K562 (cell line): Measurements from ENCODE around the gene SLC3A2. TPM values are rescaled to one million over a fixed set of nuclear protein-coding genes. Genes with fewer than 3 reads are reported as not detected.
A peak's percentile ranks its signal among the peaks of the same experiment; 100 is the strongest.

ENCODE experiments used
- DNMT1 ChIP-seq: fragments of 450-650 bp; IDR thresholded peaks from 2 replicates; pipeline ENCODE4 v1.6.1; 2016; ENCODE audit warnings: antibody characterized with exemption, mild to moderate bottlenecking
- ETV5 ChIP-seq: sonication (generic); formaldehyde crosslinking; IDR thresholded peaks from 2 replicates; pipeline ENCODE4 v1.4.0; 2020; ENCODE audit warnings: low read depth, mild to moderate bottlenecking, missing genetic modification reagents
- GABPB2 ChIP-seq: fragments of 250-450 bp; sonication (Bioruptor Pico); conservative IDR thresholded peaks from 2 replicates; pipeline ENCODE4 v1.5.1; 2021; ENCODE audit warnings: mild to moderate bottlenecking
- LARP7 ChIP-seq: fragments of 450-650 bp; IDR thresholded peaks from 2 replicates; pipeline ENCODE4 v1.6.1; 2016
- NFRKB ChIP-seq: fragments of 450-650 bp; IDR thresholded peaks from 2 replicates; pipeline ENCODE4 v1.6.1; 2016; ENCODE audit warnings: low read depth
- NFYB ChIP-seq: IDR thresholded peaks from 2 replicates; pipeline ENCODE4 v1.6.1; 2011; ENCODE audit warnings: mild to moderate bottlenecking, moderate library complexity; ENCODE audit not compliant: insufficient read length; ENCODE audit errors: extremely low read depth
- PHTF2 ChIP-seq: fragments of 250-450 bp; sonication (Bioruptor Pico); IDR thresholded peaks from 2 replicates; pipeline ENCODE4 v1.5.0; 2021; ENCODE audit warnings: mild to moderate bottlenecking
- POLR2AphosphoS5 ChIP-seq: IDR thresholded peaks from 2 replicates; pipeline ENCODE4 v1.6.1; 2011; ENCODE audit warnings: mild to moderate bottlenecking, low read depth, low read length, moderate library complexity; ENCODE audit not compliant: control insufficient read depth, insufficient read depth
- RBM17 ChIP-seq: fragments of 200-400 bp; formaldehyde crosslinking; IDR thresholded peaks from 2 replicates; pipeline ENCODE4 v1.6.1; 2017; ENCODE audit warnings: low read depth, mild to moderate bottlenecking, low read length, borderline replicate concordance
- RFX7 ChIP-seq: fragments of 250-450 bp; sonication (Bioruptor Pico); IDR thresholded peaks from 2 replicates; pipeline ENCODE4 v1.5.1; 2021; ENCODE audit warnings: mild to moderate bottlenecking
- RNF2 ChIP-seq: sonication (generic); IDR thresholded peaks from 2 replicates; pipeline ENCODE4 v1.6.1; 2016
- YY1 ChIP-seq, 3 experiments: IDR thresholded peaks; 2 replicates each; pipeline ENCODE4 v1.6.1; 2011; ENCODE audit warnings: low read length in 2 of 3, mild to moderate bottlenecking in 2 of 3, moderate library complexity in 2 of 3, borderline replicate concordance in 1 of 3, control low read depth in 1 of 3, low read depth in 1 of 3; ENCODE audit not compliant: insufficient read depth in 3 of 3, insufficient replicate concordance in 2 of 3, control insufficient read depth in 1 of 3, insufficient read length in 1 of 3; ENCODE audit errors: extremely low read depth in 1 of 3
- ZKSCAN8 ChIP-seq: fragments of 200-800 bp; sonication (Bioruptor generic); IDR thresholded peaks from 2 replicates; pipeline ENCODE4 v1.6.1; 2016; ENCODE audit warnings: missing genetic modification characterization, missing compliant biosample characterization
- ZNF124 ChIP-seq: sonication (generic); formaldehyde crosslinking; IDR thresholded peaks from 2 replicates; pipeline ENCODE4 v1.8.1; 2022; ENCODE audit warnings: missing genetic modification reagents
- ZNF324 ChIP-seq: fragments of 250-450 bp; sonication (Bioruptor Pico); IDR thresholded peaks from 2 replicates; pipeline ENCODE4 v1.4.0; 2020; ENCODE audit warnings: mild to moderate bottlenecking
- ZNF76 ChIP-seq: fragments of 250-450 bp; sonication (Bioruptor Pico); IDR thresholded peaks from 2 replicates; pipeline ENCODE4 v1.4.0; 2020; ENCODE audit warnings: mild to moderate bottlenecking, moderate library complexity, borderline replicate concordance
- polyA plus RNA-seq, 8 experiments: library from polyadenylated mRNA; depleted of rRNA in 4 of 8; stranded (reverse) in 5 of 8; unstranded in 3 of 8; fragments of >200 nt; fragmentation: Nextera tagmentation in 2 of 8; fragmentation: Illumina TruSeq in 1 of 8; extraction: Ambion mirVana in 2 of 8; extraction: Trizol in 1 of 8; gene quantifications; 2 replicates each; pipeline versions ENCODE4 v1.2.1 to v1.2.3, GENCODE V29; 2011 to 2014; ENCODE audit warnings: inconsistent platforms in 1 of 8, missing spikeins in 1 of 8
- total RNA-seq, 7 experiments: library from RNA; depleted of rRNA in 6 of 7; stranded (reverse); fragments of >200 nt in 6 of 7; fragmentation: Illumina TruSeq in 2 of 7; extraction: Trizol in 2 of 7; gene quantifications; 2 replicates each; pipeline versions ENCODE4 v1.2.1 to v1.2.3, GENCODE V29; 2011 to 2021; ENCODE audit warnings: low replicate concordance in 1 of 7
- TF ChIP-seq, protein P1 (sequence below): sonication (generic); formaldehyde crosslinking; IDR thresholded peaks from 2 replicates; pipeline ENCODE4 v1.8.0; 2022; ENCODE audit warnings: mild to moderate bottlenecking, missing genetic modification reagents, borderline replicate concordance
- TF ChIP-seq, protein P2 (sequence below): IDR thresholded peaks from 2 replicates; pipeline ENCODE4 v1.6.1; 2011; ENCODE audit not compliant: insufficient read length; ENCODE audit errors: extremely low read depth
- TF ChIP-seq, protein P3 (sequence below): fragments of 450-650 bp; IDR thresholded peaks from 2 replicates; pipeline ENCODE4 v1.6.1; 2017; ENCODE audit warnings: antibody characterized with exemption, mild to moderate bottlenecking

The SLC3A2 gene
- total and polyA plus RNA-seq, 9 of the 15 experiments (the other 6 are each of a cell fraction or from before 2014, with no cell fraction given) = 20.0 to 296 (median 214) TPM

DNA sequence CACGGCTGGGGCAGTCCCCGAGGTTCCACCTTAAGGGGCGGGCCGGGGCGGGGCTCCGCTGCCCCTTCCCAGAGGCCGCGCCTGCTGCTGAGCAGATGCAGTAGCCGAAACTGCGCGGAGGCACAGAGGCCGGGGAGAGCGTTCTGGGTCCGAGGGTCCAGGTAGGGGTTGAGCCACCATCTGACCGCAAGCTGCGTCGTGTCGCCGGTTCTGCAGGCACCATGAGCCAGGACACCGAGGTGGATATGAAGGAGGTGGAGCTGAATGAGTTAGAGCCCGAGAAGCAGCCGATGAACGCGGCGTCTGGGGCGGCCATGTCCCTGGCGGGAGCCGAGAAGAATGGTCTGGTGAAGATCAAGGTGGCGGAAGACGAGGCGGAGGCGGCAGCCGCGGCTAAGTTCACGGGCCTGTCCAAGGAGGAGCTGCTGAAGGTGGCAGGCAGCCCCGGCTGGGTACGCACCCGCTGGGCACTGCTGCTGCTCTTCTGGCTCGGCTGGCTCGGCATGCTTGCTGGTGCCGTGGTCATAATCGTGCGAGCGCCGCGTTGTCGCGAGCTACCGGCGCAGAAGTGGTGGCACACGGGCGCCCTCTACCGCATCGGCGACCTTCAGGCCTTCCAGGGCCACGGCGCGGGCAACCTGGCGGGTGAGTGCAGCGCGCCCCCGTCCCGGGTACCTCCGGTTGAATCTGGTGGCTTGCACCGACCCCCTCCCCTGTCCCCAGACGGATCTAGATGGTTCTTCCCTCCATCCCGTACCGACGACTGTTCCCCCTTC lies at the start of gene SLC3A2 (continued):
- TF ChIP-seq, protein P1, sequence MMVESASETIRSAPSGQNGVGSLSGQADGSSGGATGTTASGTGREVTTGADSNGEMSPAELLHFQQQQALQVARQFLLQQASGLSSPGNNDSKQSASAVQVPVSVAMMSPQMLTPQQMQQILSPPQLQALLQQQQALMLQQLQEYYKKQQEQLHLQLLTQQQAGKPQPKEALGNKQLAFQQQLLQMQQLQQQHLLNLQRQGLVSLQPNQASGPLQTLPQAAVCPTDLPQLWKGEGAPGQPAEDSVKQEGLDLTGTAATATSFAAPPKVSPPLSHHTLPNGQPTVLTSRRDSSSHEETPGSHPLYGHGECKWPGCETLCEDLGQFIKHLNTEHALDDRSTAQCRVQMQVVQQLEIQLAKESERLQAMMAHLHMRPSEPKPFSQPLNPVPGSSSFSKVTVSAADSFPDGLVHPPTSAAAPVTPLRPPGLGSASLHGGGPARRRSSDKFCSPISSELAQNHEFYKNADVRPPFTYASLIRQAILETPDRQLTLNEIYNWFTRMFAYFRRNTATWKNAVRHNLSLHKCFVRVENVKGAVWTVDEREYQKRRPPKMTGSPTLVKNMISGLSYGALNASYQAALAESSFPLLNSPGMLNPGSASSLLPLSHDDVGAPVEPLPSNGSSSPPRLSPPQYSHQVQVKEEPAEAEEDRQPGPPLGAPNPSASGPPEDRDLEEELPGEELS = no peak; the same call in none of the 2 replicates
- TF ChIP-seq RNF2 (peak; percentile 52; the same call in 1 of the 2 replicates), NFYB (no peak), ZKSCAN8 (CRISPR knock-in tag) (0 out of 2 replicates have a peak, but pooled peaks have one; percentile 23), GABPB2 (no peak), DNMT1 (no peak), PHTF2 (CRISPR knock-in tag) (peak; percentile 49; the same call in 1 of the 2 replicates), ZNF324 (CRISPR knock-in tag) (0 out of 2 replicates have a peak, but pooled peaks have one; percentile 25), LARP7 (peak; percentile 86; the same call in 1 of the 2 replicates), RBM17 (no peak), NFRKB (peak; percentile 98), ETV5 (CRISPR knock-in tag) (peak; percentile 74), ZNF76 (peak; percentile 88; the same call in 1 of the 2 replicates), POLR2AphosphoS5 (peak; percentile 95), RFX7 (CRISPR knock-in tag) (no peak), ZNF124 (no peak), YY1 (IDR thresholded peaks at IDR 0.05; ENCODE audit: borderline replicate concordance in 1 of 3, control insufficient read depth in 1 of 3, extremely low read depth in 1 of 3, insufficient read depth in 3 of 3, insufficient read length in 1 of 3, insufficient replicate concordance in 2 of 3, low read depth in 1 of 3, low read length in 2 of 3) (peak; percentile 38 to 89 (median 65))
- TF ChIP-seq, protein P2, sequence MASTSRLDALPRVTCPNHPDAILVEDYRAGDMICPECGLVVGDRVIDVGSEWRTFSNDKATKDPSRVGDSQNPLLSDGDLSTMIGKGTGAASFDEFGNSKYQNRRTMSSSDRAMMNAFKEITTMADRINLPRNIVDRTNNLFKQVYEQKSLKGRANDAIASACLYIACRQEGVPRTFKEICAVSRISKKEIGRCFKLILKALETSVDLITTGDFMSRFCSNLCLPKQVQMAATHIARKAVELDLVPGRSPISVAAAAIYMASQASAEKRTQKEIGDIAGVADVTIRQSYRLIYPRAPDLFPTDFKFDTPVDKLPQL = no peak
- TF ChIP-seq, protein P3, sequence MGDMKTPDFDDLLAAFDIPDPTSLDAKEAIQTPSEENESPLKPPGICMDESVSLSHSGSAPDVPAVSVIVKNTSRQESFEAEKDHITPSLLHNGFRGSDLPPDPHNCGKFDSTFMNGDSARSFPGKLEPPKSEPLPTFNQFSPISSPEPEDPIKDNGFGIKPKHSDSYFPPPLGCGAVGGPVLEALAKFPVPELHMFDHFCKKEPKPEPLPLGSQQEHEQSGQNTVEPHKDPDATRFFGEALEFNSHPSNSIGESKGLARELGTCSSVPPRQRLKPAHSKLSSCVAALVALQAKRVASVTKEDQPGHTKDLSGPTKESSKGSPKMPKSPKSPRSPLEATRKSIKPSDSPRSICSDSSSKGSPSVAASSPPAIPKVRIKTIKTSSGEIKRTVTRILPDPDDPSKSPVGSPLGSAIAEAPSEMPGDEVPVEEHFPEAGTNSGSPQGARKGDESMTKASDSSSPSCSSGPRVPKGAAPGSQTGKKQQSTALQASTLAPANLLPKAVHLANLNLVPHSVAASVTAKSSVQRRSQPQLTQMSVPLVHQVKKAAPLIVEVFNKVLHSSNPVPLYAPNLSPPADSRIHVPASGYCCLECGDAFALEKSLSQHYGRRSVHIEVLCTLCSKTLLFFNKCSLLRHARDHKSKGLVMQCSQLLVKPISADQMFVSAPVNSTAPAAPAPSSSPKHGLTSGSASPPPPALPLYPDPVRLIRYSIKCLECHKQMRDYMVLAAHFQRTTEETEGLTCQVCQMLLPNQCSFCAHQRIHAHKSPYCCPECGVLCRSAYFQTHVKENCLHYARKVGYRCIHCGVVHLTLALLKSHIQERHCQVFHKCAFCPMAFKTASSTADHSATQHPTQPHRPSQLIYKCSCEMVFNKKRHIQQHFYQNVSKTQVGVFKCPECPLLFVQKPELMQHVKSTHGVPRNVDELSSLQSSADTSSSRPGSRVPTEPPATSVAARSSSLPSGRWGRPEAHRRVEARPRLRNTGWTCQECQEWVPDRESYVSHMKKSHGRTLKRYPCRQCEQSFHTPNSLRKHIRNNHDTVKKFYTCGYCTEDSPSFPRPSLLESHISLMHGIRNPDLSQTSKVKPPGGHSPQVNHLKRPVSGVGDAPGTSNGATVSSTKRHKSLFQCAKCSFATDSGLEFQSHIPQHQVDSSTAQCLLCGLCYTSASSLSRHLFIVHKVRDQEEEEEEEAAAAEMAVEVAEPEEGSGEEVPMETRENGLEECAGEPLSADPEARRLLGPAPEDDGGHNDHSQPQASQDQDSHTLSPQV = peak; percentile 81
